ENCODE results near the gene GMDS. TPM values are rescaled to one million over a fixed set of nuclear protein-coding genes. Genes with fewer than 3 reads are reported as not detected.

The GMDS gene
- total and polyA plus RNA-seq, 2 donors (not counting 1 experiment from before 2014, with no cell fraction given): 12.7 to 34.5 TPM

- Histone ChIP-seq H3K27ac (ENCODE audit: insufficient read depth, low read length) (no peak overlapping the region), H3K27me3 (ENCODE audit: control insufficient read depth, insufficient read depth, low read length) (no peaks in the 10 kb centered on the region), H3K4me2 (ENCODE audit: extremely low read depth, insufficient read depth, low read length) (no peak overlapping the region), H3K36me3 (ENCODE audit: control insufficient read depth, insufficient read depth, low read length) (no peaks in the 10 kb centered on the region), H3K9ac (ENCODE audit: insufficient read depth, low read length) (no peak overlapping the region), H3K4me3 (replicated peaks in 1 of 4; ENCODE audit: control extremely low read depth in 1 of 4, insufficient read depth in 1 of 4, low read depth in 3 of 4, low read length in 4 of 4) (no peak overlapping the region), H4K20me1 (ENCODE audit: control insufficient read depth, extremely low read depth, insufficient read depth, low read length) (no peaks in the 10 kb centered on the region), H3K4me1 (ENCODE audit: control insufficient read depth, extremely low read depth, insufficient read depth, low read length) (no peaks in the 10 kb centered on the region), H3K9me3 (ENCODE audit: control insufficient read depth, insufficient read depth, low read depth, low read length) (no peaks in the 10 kb centered on the region), H3K79me2 (ENCODE audit: control insufficient read depth, insufficient read depth, low read length) (no peaks in the 10 kb centered on the region), H2AFZ (ENCODE audit: low read length) (no peak overlapping the region)
- TF ChIP-seq, protein P1, sequence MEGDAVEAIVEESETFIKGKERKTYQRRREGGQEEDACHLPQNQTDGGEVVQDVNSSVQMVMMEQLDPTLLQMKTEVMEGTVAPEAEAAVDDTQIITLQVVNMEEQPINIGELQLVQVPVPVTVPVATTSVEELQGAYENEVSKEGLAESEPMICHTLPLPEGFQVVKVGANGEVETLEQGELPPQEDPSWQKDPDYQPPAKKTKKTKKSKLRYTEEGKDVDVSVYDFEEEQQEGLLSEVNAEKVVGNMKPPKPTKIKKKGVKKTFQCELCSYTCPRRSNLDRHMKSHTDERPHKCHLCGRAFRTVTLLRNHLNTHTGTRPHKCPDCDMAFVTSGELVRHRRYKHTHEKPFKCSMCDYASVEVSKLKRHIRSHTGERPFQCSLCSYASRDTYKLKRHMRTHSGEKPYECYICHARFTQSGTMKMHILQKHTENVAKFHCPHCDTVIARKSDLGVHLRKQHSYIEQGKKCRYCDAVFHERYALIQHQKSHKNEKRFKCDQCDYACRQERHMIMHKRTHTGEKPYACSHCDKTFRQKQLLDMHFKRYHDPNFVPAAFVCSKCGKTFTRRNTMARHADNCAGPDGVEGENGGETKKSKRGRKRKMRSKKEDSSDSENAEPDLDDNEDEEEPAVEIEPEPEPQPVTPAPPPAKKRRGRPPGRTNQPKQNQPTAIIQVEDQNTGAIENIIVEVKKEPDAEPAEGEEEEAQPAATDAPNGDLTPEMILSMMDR (conservative IDR thresholded peaks at IDR 0.05 in 1 of 2, IDR thresholded peaks at IDR 0.05 in 1 of 2; ENCODE audit: low read depth in 1 of 2, low read length in 2 of 2): no peak
- no peak for TF ChIP-seq EZH2 (IDR thresholded peaks at IDR 0.05; ENCODE audit: low read length, missing control alignments)
- no peak for DNase-seq (ENCODE audit: low read depth in 2 of 2)
Measured at GRCh38 chr6:1643830-1644445, 601.5 kb downstream of the GMDS start.

DNA sequence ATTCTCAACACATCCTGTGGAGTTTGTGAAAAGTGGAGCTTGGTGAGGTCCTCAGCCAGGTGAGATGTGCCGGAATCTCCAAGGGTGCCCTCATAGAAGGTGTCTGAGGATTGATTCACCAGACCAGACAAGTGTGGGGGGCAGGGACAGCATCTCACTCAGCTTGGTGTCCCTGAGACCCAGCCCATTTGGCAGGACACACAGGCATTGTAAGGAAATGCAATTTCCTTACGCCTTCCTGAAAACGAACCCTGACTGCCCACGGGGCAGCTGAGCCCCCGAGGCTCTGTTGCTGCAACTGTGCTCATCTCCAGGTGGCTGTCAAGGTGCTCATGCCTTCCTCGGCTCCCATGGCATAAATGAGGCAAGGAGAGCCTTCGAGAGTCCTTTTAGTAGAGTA lies 602.3 kb downstream of the GMDS start:
- Histone ChIP-seq H3K4me3 (replicated peaks in 1 of 4; ENCODE audit: control extremely low read depth in 1 of 4, insufficient read depth in 1 of 4, low read depth in 3 of 4, low read length in 4 of 4) (no peak overlapping the region), H4K20me1 (ENCODE audit: control insufficient read depth, extremely low read depth, insufficient read depth, low read length) (no peaks in the 10 kb centered on the region), H3K4me2 (ENCODE audit: extremely low read depth, insufficient read depth, low read length) (no peak overlapping the region), H3K9ac (ENCODE audit: insufficient read depth, low read length) (no peak overlapping the region), H3K4me1 (ENCODE audit: control insufficient read depth, extremely low read depth, insufficient read depth, low read length) (no peaks in the 10 kb centered on the region), H3K27me3 (ENCODE audit: control insufficient read depth, insufficient read depth, low read length) (no peaks in the 10 kb centered on the region), H2AFZ (ENCODE audit: low read length) (no peak overlapping the region), H3K36me3 (ENCODE audit: control insufficient read depth, insufficient read depth, low read length) (no peaks in the 10 kb centered on the region), H3K27ac (ENCODE audit: insufficient read depth, low read length) (no peak overlapping the region), H3K79me2 (ENCODE audit: control insufficient read depth, insufficient read depth, low read length) (no peaks in the 10 kb centered on the region), H3K9me3 (ENCODE audit: control insufficient read depth, insufficient read depth, low read depth, low read length) (no peaks in the 10 kb centered on the region)
- DNase-seq (ENCODE audit: low read depth in 2 of 2): no peak
- TF ChIP-seq, protein P1 (conservative IDR thresholded peaks at IDR 0.05 in 1 of 2, IDR thresholded peaks at IDR 0.05 in 1 of 2; ENCODE audit: low read depth in 1 of 2, low read length in 2 of 2): no peak
- TF ChIP-seq EZH2 (IDR thresholded peaks at IDR 0.05; ENCODE audit: low read length, missing control alignments): no peak

DNA sequence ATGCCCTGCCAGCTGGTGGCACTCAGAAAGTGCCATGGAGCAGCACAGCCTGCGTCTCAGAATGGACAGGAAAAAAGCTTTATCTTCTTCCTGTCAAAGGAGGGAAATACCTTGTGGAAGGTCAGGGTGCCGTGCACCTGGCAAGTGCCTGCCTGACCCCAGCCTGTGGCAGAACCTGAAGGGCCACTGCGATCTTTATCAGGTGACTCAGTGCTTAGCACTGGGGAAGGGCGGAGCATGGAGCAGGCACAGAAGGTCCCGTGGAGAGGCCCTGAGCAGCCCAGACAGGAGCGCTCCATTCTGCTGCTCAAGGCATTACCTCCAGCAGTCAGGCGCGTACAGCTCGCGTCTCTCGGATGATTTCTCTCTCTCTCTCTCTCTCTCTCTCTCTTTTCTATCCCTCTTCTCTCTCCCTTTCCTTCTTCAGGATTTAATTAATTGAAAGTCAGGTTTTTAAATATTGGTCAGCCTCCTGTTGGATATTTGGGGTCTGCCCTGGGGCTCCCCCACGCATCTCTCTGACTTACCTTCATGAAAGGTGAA lies 604.0 kb downstream of the GMDS start:
- no peak overlapping the region for H3K4me2 ChIP-seq (ENCODE audit: extremely low read depth, insufficient read depth, low read length)
- no peak overlapping the region for H3K4me3 ChIP-seq (replicated peaks in 1 of 4; ENCODE audit: control extremely low read depth in 1 of 4, insufficient read depth in 1 of 4, low read depth in 3 of 4, low read length in 4 of 4)
- H3K79me2 ChIP-seq (ENCODE audit: control insufficient read depth, insufficient read depth, low read length): no peaks in the 10 kb centered on the region
- no peak overlapping the region for H3K27ac ChIP-seq (ENCODE audit: insufficient read depth, low read length)
- H3K36me3 ChIP-seq (ENCODE audit: control insufficient read depth, insufficient read depth, low read length): no peaks in the 10 kb centered on the region
- H3K27me3 ChIP-seq (ENCODE audit: control insufficient read depth, insufficient read depth, low read length): no peaks in the 10 kb centered on the region
- no peaks in the 10 kb centered on the region for H4K20me1 ChIP-seq (ENCODE audit: control insufficient read depth, extremely low read depth, insufficient read depth, low read length)
- no peak overlapping the region for H2AFZ ChIP-seq (ENCODE audit: low read length)
- no peaks in the 10 kb centered on the region for H3K9me3 ChIP-seq (ENCODE audit: control insufficient read depth, insufficient read depth, low read depth, low read length)
- no peaks in the 10 kb centered on the region for H3K4me1 ChIP-seq (ENCODE audit: control insufficient read depth, extremely low read depth, insufficient read depth, low read length)
- DNase-seq (ENCODE audit: low read depth in 2 of 2): peak in 1 of 2 donors; percentile 8
- no peak overlapping the region for H3K9ac ChIP-seq (ENCODE audit: insufficient read depth, low read length)
- no peak for TF ChIP-seq EZH2 (IDR thresholded peaks at IDR 0.05; ENCODE audit: low read length, missing control alignments)
- TF ChIP-seq, protein P1 (conservative IDR thresholded peaks at IDR 0.05 in 1 of 2, IDR thresholded peaks at IDR 0.05 in 1 of 2; ENCODE audit: low read depth in 1 of 2, low read length in 2 of 2): no peak

All from fibroblast of lung (primary cell).